ENCODE data around the gene TSPAN18.
A peak's percentile ranks its signal among the peaks of the same experiment; 100 is the strongest.

TSPAN18 gene

DNA sequence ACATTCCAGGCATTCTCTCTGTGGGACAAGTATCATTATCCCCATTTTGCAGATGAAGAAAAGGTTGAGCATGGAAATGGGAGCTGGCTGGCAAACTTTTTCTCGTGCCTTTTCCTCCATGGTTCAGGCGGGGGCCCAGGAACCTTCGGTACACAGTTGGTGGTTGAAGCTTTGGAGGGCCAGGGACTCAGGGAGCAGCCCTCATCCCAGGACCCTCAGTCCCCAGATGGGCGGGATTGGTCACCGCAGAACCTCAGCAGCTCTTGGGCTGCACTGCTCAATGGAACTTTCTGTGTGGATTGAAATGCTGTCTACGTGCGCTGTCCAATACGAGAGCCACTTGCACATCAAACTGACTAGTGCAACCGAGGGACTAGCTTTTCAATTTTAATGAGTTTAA lies 61.2 kb downstream of the TSPAN18 start:
- no peak for DNase-seq (ENCODE audit: low read depth)
- in situ Hi-C loops (cut with HindIII; ENCODE audit: low sequenced_read_pairs), result no loop called here
- H3K4me3 ChIP-seq (ENCODE audit: low read depth, low read length), result no peak overlapping the region
- TF ChIP-seq, protein P1, sequence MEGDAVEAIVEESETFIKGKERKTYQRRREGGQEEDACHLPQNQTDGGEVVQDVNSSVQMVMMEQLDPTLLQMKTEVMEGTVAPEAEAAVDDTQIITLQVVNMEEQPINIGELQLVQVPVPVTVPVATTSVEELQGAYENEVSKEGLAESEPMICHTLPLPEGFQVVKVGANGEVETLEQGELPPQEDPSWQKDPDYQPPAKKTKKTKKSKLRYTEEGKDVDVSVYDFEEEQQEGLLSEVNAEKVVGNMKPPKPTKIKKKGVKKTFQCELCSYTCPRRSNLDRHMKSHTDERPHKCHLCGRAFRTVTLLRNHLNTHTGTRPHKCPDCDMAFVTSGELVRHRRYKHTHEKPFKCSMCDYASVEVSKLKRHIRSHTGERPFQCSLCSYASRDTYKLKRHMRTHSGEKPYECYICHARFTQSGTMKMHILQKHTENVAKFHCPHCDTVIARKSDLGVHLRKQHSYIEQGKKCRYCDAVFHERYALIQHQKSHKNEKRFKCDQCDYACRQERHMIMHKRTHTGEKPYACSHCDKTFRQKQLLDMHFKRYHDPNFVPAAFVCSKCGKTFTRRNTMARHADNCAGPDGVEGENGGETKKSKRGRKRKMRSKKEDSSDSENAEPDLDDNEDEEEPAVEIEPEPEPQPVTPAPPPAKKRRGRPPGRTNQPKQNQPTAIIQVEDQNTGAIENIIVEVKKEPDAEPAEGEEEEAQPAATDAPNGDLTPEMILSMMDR (IDR thresholded peaks at IDR 0.05; ENCODE audit: low read depth, low read length, missing control alignments), result no peak

DNA sequence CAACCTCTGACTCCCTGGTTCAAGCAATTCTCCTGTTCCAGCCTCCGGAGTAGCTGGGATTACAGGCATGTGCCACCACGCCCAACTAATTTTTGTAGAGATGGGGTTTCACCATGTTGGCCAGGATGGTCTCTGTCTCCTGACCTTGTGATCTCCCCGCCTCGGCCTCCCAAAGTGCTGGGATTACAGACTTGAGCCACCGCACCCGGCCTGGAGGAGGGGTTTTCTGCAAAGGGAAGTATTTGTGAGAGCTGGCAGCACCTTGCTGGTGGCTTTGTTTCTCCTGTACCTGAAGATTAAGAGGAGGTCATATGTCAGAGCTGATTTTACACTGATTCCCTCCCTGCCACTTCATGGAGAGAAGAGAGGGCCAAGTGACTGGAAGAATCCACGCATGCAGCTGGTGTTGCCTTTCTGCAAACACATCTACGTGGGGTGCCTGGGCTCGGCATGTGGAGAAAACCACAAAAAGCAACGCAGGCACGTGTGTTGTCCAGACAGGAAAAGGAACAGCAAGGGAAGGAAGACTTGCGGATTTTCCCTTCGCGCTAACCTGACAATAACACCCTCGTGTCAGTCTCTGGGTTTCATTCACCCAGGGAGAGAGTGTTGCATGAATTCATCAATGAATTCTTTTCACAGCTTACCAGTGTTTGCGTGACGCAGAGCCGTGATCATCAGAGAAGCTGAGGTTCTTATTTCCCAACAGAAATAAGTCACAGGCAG lies 61.9 kb downstream of the TSPAN18 start:
- in situ Hi-C loops (cut with HindIII; ENCODE audit: low sequenced_read_pairs), result no loop called here
- H3K4me3 ChIP-seq (ENCODE audit: low read depth, low read length), result no peak overlapping the region
- TF ChIP-seq, protein P1 (IDR thresholded peaks at IDR 0.05; ENCODE audit: low read depth, low read length, missing control alignments), result no peak
- peak; percentile 28 for DNase-seq (ENCODE audit: low read depth)

DNA sequence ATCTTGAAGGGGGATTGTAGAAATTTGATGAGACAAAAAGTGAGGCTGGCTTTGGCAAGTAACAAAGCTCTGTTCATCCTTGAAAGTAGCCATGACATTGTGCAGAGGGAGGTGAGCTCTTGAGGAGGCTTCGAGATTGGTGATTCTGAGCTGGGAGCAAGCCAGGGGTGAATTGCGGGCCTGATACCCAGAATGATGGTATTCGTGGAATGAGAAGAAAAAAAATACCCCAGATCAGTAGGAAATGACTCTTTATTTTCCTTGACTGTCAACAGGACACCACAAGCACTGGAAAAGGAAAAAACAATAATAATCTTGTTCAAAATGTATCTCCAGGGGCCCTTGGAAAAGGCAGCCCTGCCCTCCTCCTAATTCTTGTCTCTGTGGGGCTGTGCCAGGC lies 62.7 kb downstream of the TSPAN18 start:
- no peak overlapping the region for H3K4me3 ChIP-seq (ENCODE audit: low read depth, low read length)
- in situ Hi-C loops (cut with HindIII; ENCODE audit: low sequenced_read_pairs), result no loop called here
- TF ChIP-seq, protein P1 (IDR thresholded peaks at IDR 0.05; ENCODE audit: low read depth, low read length, missing control alignments), result no peak
- DNase-seq (ENCODE audit: low read depth), result no peak

DNA sequence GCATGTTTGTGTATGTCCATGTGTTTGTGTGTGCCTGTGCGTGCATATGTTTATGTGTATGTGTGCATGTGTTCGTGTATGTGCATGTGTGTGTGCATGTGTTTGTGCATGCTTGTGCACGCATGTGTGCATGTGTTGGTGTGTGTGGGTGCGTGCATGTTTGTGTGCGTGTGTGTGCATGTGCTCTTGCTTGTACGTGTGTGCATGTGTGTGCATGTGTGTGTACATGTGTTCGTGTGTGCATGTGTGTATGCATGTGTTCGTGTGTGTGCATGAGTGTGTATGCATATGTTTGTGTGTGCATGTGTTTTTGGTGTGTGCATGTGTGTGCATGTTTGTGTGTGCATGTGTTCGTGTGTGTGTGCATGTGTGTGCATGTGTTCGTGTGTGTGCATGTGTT lies 63.4 kb downstream of the TSPAN18 start:
- TF ChIP-seq, protein P1 (IDR thresholded peaks at IDR 0.05; ENCODE audit: low read depth, low read length, missing control alignments), result no peak
- H3K4me3 ChIP-seq (ENCODE audit: low read depth, low read length), result no peak overlapping the region
- in situ Hi-C loops (cut with HindIII; ENCODE audit: low sequenced_read_pairs), result no loop called here
- DNase-seq (ENCODE audit: low read depth), result no peak

DNA sequence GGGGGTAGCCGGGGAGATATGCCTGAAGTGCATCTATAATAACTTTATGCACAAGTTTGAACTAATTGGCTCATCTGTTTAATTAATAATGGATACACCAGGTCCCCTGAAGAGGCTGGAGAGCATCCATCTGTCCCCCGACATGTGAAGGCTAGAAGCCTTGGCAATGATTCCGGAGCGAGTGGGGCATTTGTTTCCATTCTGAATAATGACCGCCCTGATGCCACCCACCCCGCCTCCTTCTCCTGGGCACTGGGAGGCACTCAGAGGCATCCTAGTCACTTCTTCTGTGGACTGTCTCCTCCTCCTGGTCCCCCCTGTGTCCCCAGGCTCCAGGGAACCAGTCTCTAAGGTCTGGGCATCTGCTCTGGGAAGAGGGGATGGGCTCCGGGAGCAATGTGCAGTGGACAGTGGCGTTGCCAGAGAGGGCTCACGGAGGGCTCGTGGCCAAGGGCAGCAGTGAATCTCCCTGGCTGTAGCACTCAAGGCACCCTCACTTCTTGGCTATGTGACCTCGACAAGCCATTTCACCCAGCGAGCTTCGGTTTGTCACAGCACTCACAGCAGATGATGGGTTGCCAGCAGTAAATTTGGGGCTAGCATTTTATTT lies 64.7 kb downstream of the TSPAN18 start:
- in situ Hi-C loops (cut with HindIII; ENCODE audit: low sequenced_read_pairs), result no loop called here
- DNase-seq (ENCODE audit: low read depth), result no peak
- TF ChIP-seq, protein P1 (IDR thresholded peaks at IDR 0.05; ENCODE audit: low read depth, low read length, missing control alignments), result no peak
- no peak overlapping the region for H3K4me3 ChIP-seq (ENCODE audit: low read depth, low read length)

DNA sequence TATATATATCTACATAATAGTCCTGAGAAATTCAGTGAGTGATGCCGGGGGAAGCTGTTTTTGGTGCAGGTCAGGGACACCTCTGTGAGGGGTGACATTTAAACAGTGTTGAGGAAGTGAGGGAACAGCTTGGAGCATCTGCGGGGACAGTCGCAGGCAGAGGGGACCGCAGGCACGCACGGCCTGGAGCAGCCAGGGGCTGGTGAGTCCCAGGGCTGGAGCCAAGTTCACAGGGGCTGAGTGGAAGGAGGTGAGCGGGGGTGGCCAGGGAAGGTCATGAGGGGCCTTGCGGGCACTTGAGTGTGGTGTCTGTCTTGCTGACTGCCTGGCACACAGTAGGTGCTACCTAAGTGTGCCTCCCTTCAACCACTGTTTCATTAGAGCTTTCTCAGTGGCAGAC lies 65.4 kb downstream of the TSPAN18 start:
- no peak overlapping the region for H3K4me3 ChIP-seq (ENCODE audit: low read depth, low read length)
- no peak for DNase-seq (ENCODE audit: low read depth)
- in situ Hi-C loops (cut with HindIII; ENCODE audit: low sequenced_read_pairs), result no loop called here
- TF ChIP-seq, protein P1 (IDR thresholded peaks at IDR 0.05; ENCODE audit: low read depth, low read length, missing control alignments), result no peak
